Bladder microvascular endothelial cell (primary cell): ENCODE results near the gene GPR15LG. TPM values are rescaled to one million over a fixed set of nuclear protein-coding genes. Genes with fewer than 3 reads are reported as not detected.

ENCODE experiments used
- total RNA-seq: library from RNA; depleted of rRNA; stranded (reverse); fragments of >200 nt; gene quantifications from 2 replicates; pipeline ENCODE4 v1.2.3, GENCODE V29; 2014

The GPR15LG gene
- total RNA-seq: not detected in 2 replicates

DNA sequence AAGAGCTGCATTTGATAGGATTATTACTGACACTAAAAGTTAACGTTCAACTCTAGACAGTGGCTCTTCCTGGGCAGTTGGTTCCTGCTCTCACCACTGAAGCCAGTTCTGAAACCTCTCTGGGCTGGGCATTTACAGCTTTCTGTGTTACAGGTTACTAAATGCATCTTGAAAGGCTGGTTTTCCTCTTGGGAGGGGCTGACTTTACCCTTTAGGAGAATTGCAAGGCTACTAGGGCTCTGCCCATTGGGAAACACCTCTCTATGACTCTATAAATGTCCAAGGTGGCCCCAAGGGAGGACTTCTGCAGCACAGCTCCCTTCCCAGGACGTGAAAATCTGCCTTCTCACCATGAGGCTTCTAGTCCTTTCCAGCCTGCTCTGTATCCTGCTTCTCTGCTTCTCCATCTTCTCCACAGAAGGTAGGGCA, at the start of gene GPR15LG:
Gene GPR15LG (plus strand): TSS at position 301 of the 429 bp plus-strand sequence. CDS start 51 bp downstream, at position 352.

DNA sequence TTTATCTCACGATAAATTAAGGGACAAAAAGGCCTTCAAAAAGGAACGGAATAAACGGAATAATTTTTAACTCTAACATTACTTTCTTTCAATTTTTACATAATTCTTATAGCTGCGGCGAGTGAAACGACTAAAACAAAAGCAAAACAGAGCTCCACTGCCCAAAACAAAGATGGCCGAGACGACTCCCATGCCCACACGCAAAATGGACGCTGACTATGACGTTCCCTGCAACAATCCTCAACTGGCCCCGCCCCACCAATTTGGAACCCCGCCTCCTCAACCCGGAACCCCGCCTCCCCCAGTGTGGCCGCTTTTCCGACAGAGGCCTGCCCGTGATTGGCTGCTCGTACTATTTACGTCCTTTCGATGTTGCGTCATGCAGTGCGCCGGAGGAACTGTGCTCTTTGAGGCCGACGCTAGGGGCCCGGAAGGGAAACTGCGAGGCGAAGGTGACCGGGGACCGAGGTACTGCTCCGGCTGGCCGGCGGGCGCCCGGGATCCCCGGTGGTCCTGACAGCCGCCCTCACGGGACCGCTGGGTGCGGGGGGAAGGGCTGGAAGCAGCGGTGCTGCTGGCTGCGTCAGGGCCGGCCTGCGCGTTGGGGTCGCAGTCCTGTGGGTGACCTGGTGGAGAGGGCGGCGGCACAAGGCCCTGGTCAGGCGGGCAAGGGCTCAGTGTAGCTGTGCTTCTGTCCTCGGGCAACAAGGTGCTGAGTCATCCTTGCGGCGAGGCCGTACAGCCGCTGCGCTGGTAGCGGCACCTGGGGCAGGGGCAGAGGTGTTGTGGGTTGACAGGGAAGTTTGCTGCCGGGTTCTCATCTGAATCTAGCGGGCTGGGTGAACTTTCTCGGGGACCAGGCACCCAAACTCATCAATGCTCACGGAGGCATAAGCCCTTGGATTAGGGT, 34.2 kb upstream of the GPR15LG start, which contains the start of gene GHITM:
Gene GHITM (plus strand): TSS at position 384 of the 910 bp plus-strand sequence. CDS start 1,992 bp downstream, outside the sequence.

DNA sequence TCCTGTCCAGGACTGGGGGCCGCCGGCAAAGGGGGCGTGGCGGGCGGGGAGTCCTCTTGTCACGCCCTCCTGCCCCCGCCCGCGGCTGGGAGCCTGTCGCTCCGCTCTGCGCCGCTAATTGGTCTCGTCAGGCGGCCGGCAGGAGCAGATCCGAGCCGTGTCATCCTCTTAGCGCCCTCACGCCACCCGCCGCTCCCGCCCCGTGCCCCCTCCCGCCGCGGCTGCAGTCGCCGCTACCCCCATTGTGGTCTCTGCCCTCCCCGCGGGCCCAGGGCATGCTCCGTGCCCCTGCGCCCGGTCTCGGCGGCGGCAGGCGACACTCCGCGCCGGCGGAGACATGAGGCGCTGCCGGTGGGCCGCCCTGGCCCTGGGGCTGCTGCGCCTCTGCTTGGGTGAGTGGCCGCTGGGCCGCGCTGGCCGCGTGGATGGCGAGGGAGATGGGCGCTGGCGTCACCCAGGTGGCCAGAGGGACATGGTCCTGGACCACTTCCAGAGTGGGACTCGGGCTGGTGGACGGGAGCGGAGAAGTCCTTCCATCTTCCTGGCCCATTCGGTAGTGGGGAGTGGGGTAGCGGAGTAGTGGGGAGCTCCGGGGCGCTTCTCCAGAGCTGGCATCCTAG, 20.9 kb downstream of the GPR15LG start, which contains the start of gene CDHR1:
Gene CDHR1 (plus strand): TSS at position 114 of the 620 bp plus-strand sequence. CDS start 224 bp downstream, at position 338.

DNA sequence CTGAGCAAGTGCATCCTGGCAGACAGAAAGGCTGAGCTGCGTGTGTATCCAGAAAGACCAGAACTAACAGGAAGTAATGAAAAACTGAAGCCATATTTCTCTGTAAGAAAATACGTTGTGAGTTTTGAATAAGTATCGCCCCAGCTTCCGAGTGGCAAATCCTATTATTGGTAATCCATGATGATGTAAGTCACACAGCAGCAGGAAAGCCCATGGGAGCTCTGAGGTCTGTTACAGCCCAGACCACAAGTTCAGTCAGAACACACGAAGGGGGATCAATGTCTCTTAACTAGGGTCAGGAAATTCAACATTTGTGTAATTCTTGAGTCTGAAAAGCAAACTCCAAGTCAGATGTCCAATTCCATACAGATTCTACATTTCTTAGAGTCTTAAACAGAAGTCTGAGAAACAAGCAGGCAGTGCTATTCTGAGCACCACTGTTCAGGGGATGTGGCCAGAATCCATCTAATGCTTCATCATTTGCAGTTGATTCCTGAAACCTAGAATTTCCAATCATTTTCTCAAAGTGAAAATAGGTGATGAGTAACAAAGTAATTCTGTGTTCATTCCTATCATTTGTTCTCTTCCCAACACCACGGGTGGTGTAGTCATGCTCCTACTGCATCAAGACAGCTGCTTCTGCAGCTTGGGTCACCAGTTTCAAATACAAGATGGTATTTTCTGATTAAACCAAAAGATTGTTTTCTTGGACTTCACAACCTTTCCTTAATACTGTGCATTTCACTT, 52.0 kb downstream of the GPR15LG start, which contains the start of gene LRIT2:
Gene LRIT2 (minus strand): TSS at position 118 of the 747 bp plus-strand sequence. CDS start 24 bp downstream, at position 94.

Other genes starting within 250 kb of the GPR15LG start
- 140 and 165 TPM in 2 replicates for gene GHITM, start 34.3 kb upstream of the GPR15LG start, total RNA-seq
- gene CDHR1, start 20.7 kb downstream of the GPR15LG start, total RNA-seq: under 0.01 and 0.13 TPM in 2 replicates
- gene LRIT2, start 51.7 kb downstream of the GPR15LG start, total RNA-seq: not detected in 2 replicates
- not detected in 2 replicates for gene LRIT1, start 67.7 kb downstream of the GPR15LG start, total RNA-seq
- gene RGR, start 71.3 kb downstream of the GPR15LG start, total RNA-seq: not detected in 2 replicates
- gene CCSER2, start 154.8 kb downstream of the GPR15LG start, total RNA-seq: 11.2 and 45.4 TPM in 2 replicates